Mesenchymal stem cell (in vitro differentiated cells and primary cell): ENCODE results near the gene CBLB.

ENCODE experiments used
- DNase-seq: peaks from one replicate; pipeline ENCODE4 v3.0.0-alpha.2; 2013
- H2AFZ ChIP-seq: one replicate; pipeline ENCODE4 v1.6.1; 2013; ENCODE audit warnings: low read depth, mild to moderate bottlenecking, control low read depth, inconsistent platforms, low read length, moderate library complexity
- H2AK5ac ChIP-seq: 2 replicates; pipeline ENCODE4 v1.6.1; 2013; ENCODE audit warnings: low read length, moderate library complexity, mild to moderate bottlenecking, inconsistent platforms; ENCODE audit not compliant: severe bottlenecking
- H2BK120ac ChIP-seq: one replicate; pipeline ENCODE4 v1.6.1; 2013; ENCODE audit warnings: low read depth, mild to moderate bottlenecking, inconsistent platforms, low read length, moderate library complexity
- H2BK12ac ChIP-seq, 2 experiments: one replicate each; pipeline ENCODE4 v1.6.1; 2013; ENCODE audit warnings: inconsistent platforms in 2 of 2, low read length in 2 of 2, mild to moderate bottlenecking in 2 of 2, moderate library complexity in 2 of 2, control low read depth in 1 of 2
- H2BK15ac ChIP-seq: one replicate; pipeline ENCODE4 v1.6.1; 2013; ENCODE audit warnings: mild to moderate bottlenecking, low read depth, inconsistent platforms; ENCODE audit not compliant: poor library complexity, severe bottlenecking
- H2BK5ac ChIP-seq: 2 replicates; pipeline ENCODE4 v1.6.1; 2013; ENCODE audit warnings: low read depth, mild to moderate bottlenecking, low read length, control low read depth, inconsistent platforms; ENCODE audit not compliant: poor library complexity, severe bottlenecking
- H3K14ac ChIP-seq, 2 experiments: one replicate each; pipeline ENCODE4 v1.6.1; 2013; ENCODE audit warnings: inconsistent platforms in 2 of 2, low read length in 2 of 2, control low read depth in 1 of 2, mild to moderate bottlenecking in 1 of 2, moderate library complexity in 1 of 2
- H3K18ac ChIP-seq, 2 experiments: one replicate each; pipeline ENCODE4 v1.6.1; 2013; ENCODE audit warnings: inconsistent platforms in 2 of 2, low read length in 2 of 2, control low read depth in 1 of 2, low read depth in 1 of 2, mild to moderate bottlenecking in 1 of 2
- H3K23ac ChIP-seq, 2 experiments: one replicate each; pipeline ENCODE4 v1.6.1; 2013; ENCODE audit warnings: inconsistent platforms in 2 of 2, low read length in 2 of 2, mild to moderate bottlenecking in 2 of 2, moderate library complexity in 2 of 2, control low read depth in 1 of 2
- H3K27ac ChIP-seq: 2 replicates; pipeline ENCODE4 v1.5.1; 2013; ENCODE audit warnings: mild to moderate bottlenecking, moderate library complexity, low read length, control low read depth, inconsistent platforms; ENCODE audit not compliant: poor library complexity, severe bottlenecking
- H3K27me3 ChIP-seq, 2 experiments: 2 replicates each; pipeline versions ENCODE4 v1.6.1 to v1.7.0; 2013; ENCODE audit warnings: low read length in 2 of 2, mild to moderate bottlenecking in 2 of 2, moderate library complexity in 2 of 2, control low read depth in 1 of 2, inconsistent platforms in 1 of 2; ENCODE audit not compliant: control insufficient read depth in 1 of 2, insufficient read depth in 1 of 2
- H3K36me3 ChIP-seq, 2 experiments: 2 replicates each; pipeline versions ENCODE4 v1.6.1 to v1.7.0; 2013; ENCODE audit warnings: low read length in 2 of 2, control low read depth in 1 of 2, inconsistent platforms in 1 of 2, low read depth in 1 of 2, mild to moderate bottlenecking in 1 of 2; ENCODE audit not compliant: insufficient read depth in 2 of 2, control insufficient read depth in 1 of 2
- H3K4ac ChIP-seq, 2 experiments: one replicate each; pipeline ENCODE4 v1.6.1; 2013; ENCODE audit warnings: inconsistent platforms in 2 of 2, low read length in 2 of 2, mild to moderate bottlenecking in 2 of 2, moderate library complexity in 2 of 2, control low read depth in 1 of 2, low read depth in 1 of 2
- H3K4me1 ChIP-seq: 2 replicates; pipeline ENCODE4 v1.6.1; 2013; ENCODE audit warnings: low read depth, low read length, control low read depth; ENCODE audit not compliant: control insufficient read depth, insufficient read depth
- H3K4me2 ChIP-seq: 2 replicates; pipeline ENCODE4 v1.6.1; 2013; ENCODE audit warnings: low read length, mild to moderate bottlenecking, inconsistent platforms; ENCODE audit not compliant: poor library complexity, severe bottlenecking
- H3K4me3 ChIP-seq, 2 experiments: 2 replicates each; pipeline versions ENCODE4 v1.5.1 to v1.7.0; 2013; ENCODE audit warnings: low read length in 2 of 2, mild to moderate bottlenecking in 2 of 2, control low read depth in 1 of 2, low read depth in 1 of 2; ENCODE audit not compliant: insufficient read depth in 1 of 2
- H3K79me1 ChIP-seq: replicated peaks from 2 replicates; pipeline ENCODE4 v1.6.1; 2013; ENCODE audit warnings: mild to moderate bottlenecking, control low read depth, low read length, inconsistent platforms; ENCODE audit not compliant: poor library complexity, severe bottlenecking
- H3K9ac ChIP-seq: 2 replicates; pipeline ENCODE4 v1.7.0; 2013; ENCODE audit warnings: mild to moderate bottlenecking, low read length, moderate library complexity
- H3K9me3 ChIP-seq: 2 replicates; pipeline ENCODE4 v1.7.0; 2013; ENCODE audit warnings: mild to moderate bottlenecking, low read length; ENCODE audit not compliant: control insufficient read depth
- H4K8ac ChIP-seq: one replicate; pipeline ENCODE4 v1.6.1; 2013; ENCODE audit warnings: inconsistent platforms, mild to moderate bottlenecking, low read length, moderate library complexity
- H4K91ac ChIP-seq: one replicate; pipeline ENCODE4 v1.6.1; 2013; ENCODE audit warnings: mild to moderate bottlenecking, low read length, inconsistent platforms
- WGBS: methylation state at CpG from one replicate; pipeline ENCODE4 v1.1.7; 2013; ENCODE audit warnings: mixed read lengths; 5-methylcytosine and 5-hydroxymethylcytosine counted together

Gene CBLB

GRCh38 chr3:105826778-105827634, 41.8 kb downstream of the CBLB start:
- no peaks in the 10 kb centered on the region for H3K9me3 ChIP-seq
- no peak overlapping the region for H3K23ac ChIP-seq
- H2BK120ac ChIP-seq = no peak overlapping the region
- H3K9ac ChIP-seq = peak overlapping the region; percentile 59
- H2BK15ac ChIP-seq = no peak overlapping the region
- no peak overlapping the region for H2BK5ac ChIP-seq
- H3K36me3 ChIP-seq = peaks cover 0 to 50% of the 10 kb centered on the region in 2 experiments
- H3K79me1 ChIP-seq = peaks cover 14% of the 10 kb centered on the region
- H3K14ac ChIP-seq = no peak overlapping the region
- H3K4ac ChIP-seq = no peak overlapping the region
- no peaks in the 10 kb centered on the region for H3K27me3 ChIP-seq
- peak overlapping the region; percentile 5 to 24 for H3K18ac ChIP-seq
- peak overlapping the region; percentile 57 for H4K8ac ChIP-seq
- no peak overlapping the region for H3K4me3 ChIP-seq
- DNase-seq = no peak
- H4K91ac ChIP-seq = no peak overlapping the region
- peak overlapping the region; percentile 84 for H2AK5ac ChIP-seq
- H2BK12ac ChIP-seq = peak overlapping the region in 1 of 2 experiments; percentile 92
- no peak overlapping the region for H2AFZ ChIP-seq
- H3K4me2 ChIP-seq = no peak overlapping the region
- H3K4me1 ChIP-seq = peaks cover 5% of the 10 kb centered on the region
- WGBS = 98% methylated on average over 5 of the region's 6 CpGs
- H3K27ac ChIP-seq = no peak overlapping the region

DNA sequence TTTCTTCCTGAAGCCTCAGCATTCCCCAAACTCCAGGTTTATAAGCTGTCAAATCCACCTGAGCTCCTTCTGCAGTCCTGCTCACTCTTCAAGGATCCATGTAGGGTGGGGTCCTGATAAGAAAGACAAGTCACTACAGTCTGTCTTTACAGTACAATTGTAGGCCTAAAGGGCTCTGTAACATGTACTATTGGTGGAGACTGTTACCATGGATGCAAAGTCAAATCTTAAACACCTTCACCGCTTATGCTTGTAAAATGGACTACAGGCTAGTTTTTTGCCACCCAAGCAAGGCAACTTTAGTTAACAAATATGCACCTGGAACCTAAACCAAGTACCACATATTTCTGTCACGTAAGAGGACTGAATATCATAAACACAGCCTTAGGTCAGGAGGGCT, 44.7 kb downstream of the CBLB start:
- no peak overlapping the region for H3K23ac ChIP-seq

GRCh38 chr3:105823149-105823867, 45.5 kb downstream of the CBLB start:
- Histone ChIP-seq H3K79me1 (peaks cover 12% of the 10 kb centered on the region), H3K36me3 (peaks cover 4 to 61% of the 10 kb centered on the region in 2 experiments), H2AFZ (no peak overlapping the region), H3K27ac (peak overlapping the region; percentile 69), H2BK12ac (no peak overlapping the region), H2AK5ac (no peak overlapping the region), H2BK5ac (no peak overlapping the region), H3K4ac (peak overlapping the region in 1 of 2 experiments; percentile 29), H3K14ac (no peak overlapping the region), H4K8ac (no peak overlapping the region), H3K9ac (peak overlapping the region; percentile 68), H3K4me3 (peak overlapping the region in 1 of 2 experiments; percentile 19), H3K23ac (no peak overlapping the region), H3K18ac (peak overlapping the region; percentile 17 to 58), H3K4me1 (peaks cover 3% of the 10 kb centered on the region), H2BK120ac (no peak overlapping the region), H3K4me2 (no peak overlapping the region), H4K91ac (no peak overlapping the region), H3K9me3 (no peaks in the 10 kb centered on the region), H3K27me3 (no peaks in the 10 kb centered on the region), H2BK15ac (no peak overlapping the region)
- peak; percentile 97 for DNase-seq
- 5% methylated on average over 4 of the region's 4 CpGs for WGBS

More for the DNA sequence above, 44.7 kb downstream of the CBLB start:
- Histone ChIP-seq H3K4me2 (no peak overlapping the region), H3K36me3 (peaks cover 4 to 56% of the 10 kb centered on the region in 2 experiments), H3K4me3 (no peak overlapping the region), H3K14ac (no peak overlapping the region), H3K4me1 (peaks cover 3% of the 10 kb centered on the region), H2BK12ac (peak overlapping the region; percentile 38 to 77), H3K18ac (peak overlapping the region; percentile 5 to 68), H3K9ac (peak overlapping the region; percentile 57), H2BK15ac (no peak overlapping the region), H2AK5ac (peak overlapping the region; percentile 91), H4K8ac (peak overlapping the region; percentile 27), H3K27me3 (no peaks in the 10 kb centered on the region), H2BK5ac (peak overlapping the region; percentile 34), H2BK120ac (peak overlapping the region; percentile 54), H3K4ac (peak overlapping the region; percentile 46 to 64), H3K79me1 (peaks cover 12% of the 10 kb centered on the region), H3K9me3 (no peaks in the 10 kb centered on the region), H4K91ac (no peak overlapping the region), H3K27ac (peak overlapping the region; percentile 69), H2AFZ (no peak overlapping the region)
- 81% methylated on average over 2 of the region's 2 CpGs for WGBS
- DNase-seq = no peak
